NCI-H1436 treated with DMSO at 0.1 percent for 48 hours (cell line): ENCODE results near the gene HPN.
"Not testable (repeated sequence)": the region's sequence is repeated elsewhere in the genome, so short reads cannot be mapped to it uniquely, and the experiment has no call there.

Experiments
- DNase-seq: peaks from one replicate; lab custom pipeline; 2025; lab: John Stamatoyannopoulos, UW

Gene HPN

DNA sequence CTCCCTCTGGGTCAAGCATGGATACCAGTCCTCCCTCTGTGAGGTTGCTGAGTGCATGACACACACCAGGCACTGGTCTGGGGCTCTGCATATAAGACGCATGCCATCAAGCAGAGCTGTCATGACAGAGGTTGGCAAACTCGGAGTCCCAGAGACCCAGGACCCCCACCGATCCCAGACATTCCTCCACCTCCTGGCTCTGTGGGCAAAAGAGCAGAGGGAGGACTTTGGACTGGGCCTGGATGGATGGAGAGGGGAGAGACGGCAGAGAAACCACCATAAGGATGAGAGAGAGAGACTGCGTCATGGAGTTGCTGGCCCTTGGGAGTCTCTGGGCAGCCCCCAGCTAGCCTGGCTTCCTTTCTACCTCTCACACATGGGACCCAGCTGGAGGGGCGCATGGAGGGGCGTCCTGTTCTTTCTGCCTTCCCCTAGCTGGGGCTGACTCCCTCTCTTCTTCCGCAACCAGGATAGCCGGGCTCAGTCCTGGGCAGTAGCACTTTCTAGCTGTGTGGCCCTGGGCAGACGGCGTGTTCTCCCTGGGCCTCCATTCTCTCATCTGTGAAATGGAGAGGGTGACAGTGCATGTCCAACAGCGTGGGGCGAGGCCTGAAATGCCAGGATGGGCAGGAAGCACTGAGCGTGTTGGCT is 1.6 kb downstream of the HPN start:
- DNase-seq: no peak

DNA sequence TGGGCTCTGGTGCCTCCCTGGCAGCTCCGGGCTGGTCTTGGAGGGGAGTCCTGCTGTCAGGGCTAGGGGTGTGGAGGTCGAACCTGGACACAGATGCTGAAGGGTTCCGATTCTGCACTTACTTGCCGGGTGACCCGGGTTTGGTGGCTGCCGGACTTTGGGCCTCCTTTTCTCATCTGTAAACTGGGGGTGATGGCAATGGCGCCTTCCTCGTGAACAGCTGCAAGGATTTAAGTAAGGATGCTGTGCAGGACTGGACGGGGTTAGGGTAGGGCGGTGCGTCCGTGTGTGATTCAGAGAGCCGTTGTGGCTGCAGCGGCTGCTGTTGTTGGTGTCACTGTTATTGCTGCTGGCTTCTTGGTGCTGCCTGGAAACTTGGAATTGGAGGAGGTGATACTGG is 2.4 kb downstream of the HPN start:
- DNase-seq: no peak

DNA sequence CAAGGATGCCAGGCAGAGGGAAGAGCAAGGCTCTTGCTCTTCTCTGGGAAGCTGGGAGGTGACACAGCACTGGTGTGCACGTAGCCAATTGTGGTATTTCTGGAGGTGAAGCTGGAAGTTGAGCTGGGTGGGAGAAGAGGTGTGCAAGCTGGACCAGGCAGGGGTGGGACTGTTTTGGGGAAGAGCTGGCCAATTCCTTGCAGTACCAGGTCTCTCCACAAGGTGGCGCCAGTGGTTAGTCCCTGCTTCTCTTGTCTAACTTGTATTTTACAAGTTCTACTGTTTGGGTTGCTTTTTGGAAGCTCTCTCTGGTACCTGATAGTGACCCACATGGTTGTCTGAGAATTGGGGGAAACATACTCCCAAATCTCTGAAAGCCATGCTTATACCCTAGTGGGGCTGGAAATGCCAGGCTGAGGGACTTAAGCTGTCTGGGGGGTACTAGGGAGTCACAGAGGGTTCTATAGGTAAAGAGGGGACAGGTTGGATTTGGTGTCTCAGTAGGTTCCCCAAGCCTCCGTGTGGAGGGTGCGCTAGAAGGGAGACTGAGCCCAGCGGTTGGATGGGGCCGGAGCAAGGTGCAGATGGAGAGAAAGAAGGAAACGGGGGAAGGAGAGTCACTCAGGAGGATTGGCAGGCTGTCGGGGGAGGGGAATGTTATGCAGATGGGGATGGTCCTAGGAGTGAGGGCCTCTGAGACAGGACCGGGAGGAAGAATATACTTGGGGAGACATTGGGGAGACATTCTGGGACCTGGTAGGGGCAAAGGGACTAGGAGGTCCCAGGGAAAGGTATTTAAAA is 3.0 kb downstream of the HPN start:
- no peak for DNase-seq

DNA sequence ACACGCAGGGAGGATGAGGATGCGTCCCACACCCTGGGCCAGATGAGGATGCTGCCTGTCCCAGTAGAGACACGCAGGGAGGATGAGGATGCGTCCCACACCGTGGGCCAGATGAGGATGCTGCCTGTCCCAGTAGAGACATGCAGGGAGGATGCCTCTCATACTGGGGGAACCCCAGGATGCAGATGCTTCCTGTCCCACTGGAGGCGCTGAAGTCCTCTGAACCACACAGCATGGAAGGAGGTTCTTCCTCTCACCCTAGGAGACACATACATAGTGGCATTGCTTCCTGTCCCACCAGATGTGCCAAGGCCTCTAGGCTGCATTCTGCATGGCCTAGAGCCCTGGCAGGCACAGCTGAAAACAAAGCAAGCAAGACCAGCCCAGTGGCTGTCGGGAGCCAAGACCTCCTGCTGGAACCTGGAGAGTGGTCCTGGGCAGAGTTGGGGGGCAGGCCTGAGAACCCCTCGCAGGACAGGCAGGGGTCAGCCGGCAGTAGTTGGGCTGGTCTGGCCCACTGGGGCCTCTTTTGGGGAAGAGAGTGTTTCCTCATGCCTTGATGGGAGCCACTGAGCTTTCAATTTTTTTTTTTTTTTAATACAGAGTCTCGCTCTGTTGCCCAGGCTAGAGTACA is 4.3 kb downstream of the HPN start:
- DNase-seq: no peak

DNA sequence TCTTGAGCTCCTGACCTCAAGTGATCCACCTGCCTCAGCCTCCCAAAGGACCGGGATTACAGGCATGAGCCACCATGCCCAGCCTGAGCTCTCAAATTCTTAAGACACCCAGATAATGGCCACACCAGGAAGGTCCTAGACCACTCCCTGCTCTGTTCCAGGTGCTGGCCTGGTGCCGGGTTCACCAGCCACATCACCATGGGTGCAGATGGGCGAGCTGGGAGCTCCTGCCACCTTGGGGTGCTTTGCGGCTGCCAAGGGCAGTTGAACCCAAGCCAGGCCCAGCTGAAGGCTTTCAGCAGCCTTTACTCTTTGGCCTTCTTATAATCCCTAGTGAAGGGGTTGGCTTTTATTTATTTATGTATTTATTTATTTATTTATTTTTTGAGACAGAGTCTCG is 4.9 kb downstream of the HPN start:
- DNase-seq: no peak

DNA sequence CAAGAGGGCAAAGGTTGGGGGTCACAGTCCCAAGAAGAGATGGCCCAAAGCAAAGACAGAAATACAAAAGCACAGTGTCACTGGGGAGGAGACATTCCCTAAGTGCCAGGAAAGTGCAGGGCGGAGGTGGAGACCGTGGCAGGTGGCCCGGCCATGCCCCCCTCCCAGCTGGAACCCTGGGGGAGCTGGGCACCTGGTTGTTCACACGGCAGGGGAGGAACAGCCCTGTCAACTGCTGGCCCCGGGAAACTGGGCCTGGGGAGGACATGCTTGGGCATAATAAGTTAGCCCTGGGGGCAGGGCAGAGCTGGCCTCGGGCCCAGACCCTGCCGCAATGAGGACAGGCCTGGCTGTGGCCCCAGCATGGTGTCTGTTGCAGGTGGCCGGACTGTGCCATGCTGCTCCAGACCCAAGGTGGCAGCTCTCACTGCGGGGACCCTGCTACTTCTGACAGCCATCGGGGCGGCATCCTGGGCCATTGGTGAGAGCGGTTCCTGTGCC is 7.4 kb downstream of the HPN start:
- no peak for DNase-seq

DNA sequence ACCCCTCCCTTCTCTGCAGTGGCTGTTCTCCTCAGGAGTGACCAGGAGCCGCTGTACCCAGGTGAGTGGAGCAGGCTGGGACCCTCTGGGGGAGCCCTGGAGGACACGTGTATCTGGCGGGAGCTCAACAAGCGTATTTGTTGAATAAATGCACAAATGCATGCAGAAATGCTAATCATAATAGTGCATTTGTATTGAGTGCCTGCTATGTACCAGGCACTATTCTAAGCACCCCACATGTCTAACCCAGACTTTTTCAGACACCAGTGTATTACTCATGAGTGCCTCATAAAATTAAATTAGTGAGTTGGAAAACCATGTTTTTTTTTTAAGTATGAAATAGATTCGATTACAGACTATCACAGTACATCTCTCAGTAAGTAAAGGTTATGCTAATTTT is 7.9 kb downstream of the HPN start:
- DNase-seq: no peak

DNA sequence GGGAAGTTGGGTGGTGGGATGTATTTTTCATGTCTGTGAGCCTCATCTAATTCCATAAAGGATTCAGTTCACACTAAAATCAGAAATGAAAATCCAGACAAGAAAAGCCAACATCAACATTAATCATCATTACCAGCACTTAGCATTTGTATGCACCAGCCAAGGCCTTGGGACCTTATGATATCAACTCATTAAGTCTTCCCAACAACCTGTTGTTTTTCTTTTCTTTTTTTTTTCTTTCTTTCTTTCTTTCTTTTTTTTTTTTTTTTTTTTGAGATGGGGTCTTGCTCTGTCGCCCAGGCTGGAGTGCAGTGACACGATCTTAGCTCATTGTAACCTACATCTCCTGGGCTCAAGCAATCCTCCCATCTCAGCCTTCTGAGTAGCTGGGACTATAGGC is 9.1 kb downstream of the HPN start:
- DNase-seq: not testable (repeated sequence)

DNA sequence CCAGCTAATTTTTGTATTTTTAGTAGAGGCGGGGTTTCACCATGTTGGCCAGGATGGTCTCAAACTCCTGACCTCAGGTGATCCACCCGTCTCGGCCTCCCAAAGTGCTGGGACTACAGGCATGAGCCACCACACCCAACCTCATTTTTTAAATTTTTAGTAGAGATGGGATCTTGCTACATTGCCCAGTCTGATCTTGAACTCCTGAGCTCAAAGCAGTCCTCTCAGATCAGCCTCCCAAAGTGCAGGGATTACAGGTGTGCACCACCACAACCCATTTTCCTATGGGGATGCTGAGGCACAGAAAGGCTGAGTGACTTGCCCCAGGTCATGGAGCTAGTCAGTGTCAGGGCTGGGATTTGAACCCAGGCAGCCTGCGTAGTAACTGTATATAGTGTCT is 9.7 kb downstream of the HPN start:
- not testable (repeated sequence) for DNase-seq

DNA sequence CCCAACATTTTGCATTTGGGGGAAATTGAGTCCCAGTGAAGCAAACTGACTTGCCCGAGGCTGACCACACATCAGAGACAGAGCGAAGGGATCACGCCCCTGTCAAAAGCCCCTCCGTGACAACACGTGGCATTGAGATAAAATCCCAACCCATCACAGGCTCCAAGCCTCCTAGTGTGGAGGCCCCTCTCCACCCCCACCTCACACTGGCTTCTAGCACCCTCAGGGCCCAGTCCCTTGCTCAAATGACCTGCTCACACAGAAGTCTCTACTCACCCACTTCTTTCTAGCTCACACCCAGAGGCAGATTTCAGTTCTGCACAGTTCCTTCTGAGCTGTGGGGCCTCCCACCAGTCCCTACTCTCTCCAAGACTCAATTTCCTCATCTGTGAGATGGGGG is 10.3 kb downstream of the HPN start:
- no peak for DNase-seq

DNA sequence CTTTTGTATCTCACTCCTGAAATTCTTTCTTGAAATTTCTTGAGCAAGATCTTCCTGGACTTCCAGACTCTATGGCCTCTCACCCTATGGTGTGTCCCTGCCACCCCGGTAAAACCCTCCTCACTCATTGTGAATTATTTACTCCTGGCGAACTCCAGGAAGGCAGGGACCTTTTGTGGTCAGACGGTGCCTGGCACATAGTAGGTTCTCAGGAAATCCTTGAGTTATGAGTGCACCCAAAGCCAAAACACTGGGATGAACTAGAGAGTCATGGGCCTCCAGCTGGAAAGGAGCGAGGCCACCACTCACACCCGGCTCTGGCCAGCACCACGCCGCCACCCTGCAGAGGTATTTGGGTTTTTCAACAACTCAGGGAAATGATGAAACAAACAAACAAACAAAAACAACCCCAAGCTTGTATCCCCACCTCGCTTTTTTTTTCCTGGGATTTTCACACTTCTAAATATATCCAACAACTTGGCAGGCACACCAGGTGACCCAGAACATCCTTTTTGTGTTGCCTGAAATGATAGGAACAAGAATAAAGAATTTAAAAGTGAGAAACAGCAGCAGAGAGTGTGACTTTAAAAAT is 11.2 kb downstream of the HPN start:
- no peak for DNase-seq

DNA sequence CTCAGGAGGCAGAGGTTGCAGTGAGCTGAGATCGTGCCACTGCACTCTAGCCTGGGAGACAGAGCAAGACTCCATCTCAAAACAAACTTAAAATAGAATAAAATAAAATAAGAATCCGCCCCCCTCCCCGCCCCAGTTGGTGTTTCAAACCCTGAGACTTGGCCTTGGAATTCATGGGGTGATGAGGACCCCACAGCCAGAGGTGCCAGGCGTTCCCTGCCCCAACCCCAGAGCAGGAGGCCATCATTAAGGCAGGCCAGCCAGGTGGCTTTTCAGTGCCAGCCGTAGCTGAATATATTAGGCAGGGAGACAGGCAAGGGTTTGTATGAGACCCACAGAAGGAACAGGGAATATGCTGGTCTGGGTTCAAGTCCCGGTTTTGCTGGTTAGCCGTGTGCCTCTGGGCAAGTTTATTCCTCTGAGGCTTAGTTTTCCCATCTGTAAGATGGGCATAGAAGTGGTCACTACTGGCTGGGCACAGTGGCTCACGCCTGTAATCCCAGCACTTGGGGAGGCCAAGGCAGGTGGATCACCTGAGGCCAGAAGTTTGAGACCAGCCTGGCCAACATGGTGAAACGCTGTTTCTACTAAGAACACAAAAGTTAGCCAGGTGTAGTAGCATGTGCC is 12.3 kb downstream of the HPN start:
- DNase-seq: no peak

DNA sequence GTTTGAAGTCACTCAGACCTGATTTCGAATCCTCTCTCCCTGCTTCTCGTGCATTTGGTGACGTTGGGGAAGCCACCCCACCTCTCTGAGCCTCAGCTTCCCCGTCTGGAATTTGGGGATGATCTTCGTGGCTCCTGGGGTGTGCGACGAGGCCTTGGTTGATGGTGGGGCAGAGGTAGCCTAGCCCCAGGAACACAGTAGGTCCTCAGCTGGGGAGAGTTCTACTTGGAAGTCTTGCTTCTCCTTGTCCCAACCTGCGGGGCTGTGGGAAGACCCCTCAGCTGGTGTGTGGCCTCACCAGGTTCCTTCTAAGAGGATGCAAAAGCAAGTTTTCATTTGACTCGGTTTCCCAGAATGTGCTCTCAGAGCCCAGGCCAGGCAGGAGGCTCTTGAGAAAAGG is 13.1 kb downstream of the HPN start:
- DNase-seq: no peak

DNA sequence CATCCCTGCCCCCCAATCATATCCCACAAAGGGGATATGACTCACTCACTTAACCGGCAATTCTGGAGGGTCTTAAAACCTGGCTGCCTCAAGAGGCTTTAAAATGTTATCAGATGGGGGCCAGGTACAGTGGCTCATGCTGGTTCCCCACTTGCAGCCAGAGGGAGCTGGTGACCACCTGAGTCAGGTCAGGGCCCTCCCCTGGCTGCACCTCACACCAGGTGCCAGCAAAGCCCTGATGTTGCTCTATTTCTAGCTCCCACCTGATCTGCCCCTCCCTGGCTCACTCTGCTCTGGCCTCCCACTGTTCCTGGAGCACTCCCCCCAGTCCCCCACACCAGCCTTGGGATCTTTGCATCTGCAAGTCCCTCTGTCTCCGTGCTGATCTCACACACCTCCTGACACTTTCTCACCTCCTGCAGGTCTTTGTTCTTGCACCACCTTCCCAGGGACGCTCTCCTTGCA is 14.2 kb downstream of the HPN start:
- no peak for DNase-seq

DNA sequence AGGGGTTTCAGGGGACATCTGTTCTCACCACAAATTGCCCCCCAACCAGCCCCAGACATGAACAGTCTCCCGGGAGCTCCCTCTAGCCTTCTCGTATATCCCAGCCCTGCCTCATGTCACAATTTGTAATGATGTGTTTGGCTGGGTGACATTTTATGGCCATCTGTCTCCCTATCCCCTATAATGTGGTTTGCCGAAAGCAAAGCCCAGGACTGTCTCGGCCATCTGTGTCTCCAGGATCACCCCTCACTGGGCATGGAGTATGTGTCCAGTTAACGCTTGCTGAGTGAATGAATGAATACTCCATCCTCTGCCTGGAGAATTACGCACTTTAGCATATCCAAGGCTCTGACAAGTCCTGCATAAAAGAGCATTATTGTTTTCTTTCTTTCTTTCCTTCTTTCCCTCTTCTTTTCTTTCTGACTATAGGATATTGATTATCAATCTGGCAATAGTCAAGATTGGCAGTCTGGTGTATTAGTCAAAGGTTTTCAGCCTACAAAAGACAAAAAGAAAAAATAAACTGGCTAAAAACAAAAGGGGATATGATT is 15.1 kb downstream of the HPN start:
- DNase-seq: no peak

DNA sequence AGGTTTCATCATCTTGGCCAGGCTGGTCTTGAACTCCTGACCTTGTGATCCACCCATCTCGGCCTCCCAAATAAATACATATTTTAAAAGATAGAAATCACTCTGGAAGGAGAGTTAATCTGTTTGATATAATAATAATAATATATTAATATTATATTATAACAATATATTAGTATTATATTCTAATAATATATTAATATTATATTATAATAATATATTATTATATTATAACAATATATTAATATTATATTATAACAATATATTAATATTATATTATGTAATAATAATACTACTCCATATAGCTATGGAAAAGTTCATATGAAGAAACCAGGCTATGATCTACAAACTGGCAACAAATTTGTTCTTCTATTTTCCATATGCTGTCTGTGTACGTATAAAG is 16.8 kb downstream of the HPN start:
- no peak for DNase-seq

DNA sequence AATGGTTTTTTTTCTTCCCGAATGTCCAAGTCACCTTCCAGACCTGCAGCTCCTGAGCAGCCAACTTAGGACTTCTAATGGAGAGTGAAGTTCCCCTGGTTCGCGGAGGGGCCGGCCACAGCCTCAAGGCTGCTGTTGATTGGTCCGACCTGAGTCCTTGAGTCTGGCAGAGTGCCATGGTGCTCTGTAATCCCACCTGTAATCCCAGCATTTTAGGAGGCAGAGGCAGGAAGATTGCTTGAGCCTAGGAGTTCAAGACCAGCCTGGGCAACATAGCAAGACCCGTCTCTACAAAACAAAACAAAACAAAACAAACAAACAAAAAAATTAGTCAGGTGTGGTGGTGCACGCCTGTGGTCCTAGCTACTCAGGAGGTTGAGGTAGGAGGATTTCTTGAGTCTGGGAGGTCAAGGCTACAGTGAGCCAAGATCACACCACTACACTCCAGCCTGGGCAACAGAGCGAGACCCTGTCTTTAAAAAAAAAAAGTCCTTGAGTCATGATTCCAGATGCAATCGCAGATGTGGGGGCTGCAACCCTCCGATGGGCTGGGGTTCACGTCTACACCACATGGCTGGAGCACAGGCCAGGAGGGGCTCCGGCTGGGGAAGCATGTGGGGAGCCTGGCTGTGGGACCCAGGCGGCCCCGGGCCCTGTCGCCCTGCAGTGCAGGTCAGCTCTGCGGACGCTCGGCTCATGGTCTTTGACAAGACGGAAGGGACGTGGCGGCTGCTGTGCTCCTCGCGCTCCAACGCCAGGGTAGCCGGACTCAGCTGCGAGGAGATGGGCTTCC is 17.7 kb downstream of the HPN start:
- DNase-seq: no peak

DNA sequence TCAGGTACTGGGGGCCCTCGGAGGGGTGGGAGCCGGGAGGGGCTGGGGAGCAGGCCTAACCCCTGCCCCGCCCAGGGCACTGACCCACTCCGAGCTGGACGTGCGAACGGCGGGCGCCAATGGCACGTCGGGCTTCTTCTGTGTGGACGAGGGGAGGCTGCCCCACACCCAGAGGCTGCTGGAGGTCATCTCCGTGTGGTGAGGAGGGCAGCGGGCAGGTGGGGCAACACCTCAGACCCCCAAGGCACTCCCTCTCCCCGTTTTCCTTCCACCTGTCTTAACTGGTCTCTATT is 18.2 kb downstream of the HPN start:
- no peak for DNase-seq

DNA sequence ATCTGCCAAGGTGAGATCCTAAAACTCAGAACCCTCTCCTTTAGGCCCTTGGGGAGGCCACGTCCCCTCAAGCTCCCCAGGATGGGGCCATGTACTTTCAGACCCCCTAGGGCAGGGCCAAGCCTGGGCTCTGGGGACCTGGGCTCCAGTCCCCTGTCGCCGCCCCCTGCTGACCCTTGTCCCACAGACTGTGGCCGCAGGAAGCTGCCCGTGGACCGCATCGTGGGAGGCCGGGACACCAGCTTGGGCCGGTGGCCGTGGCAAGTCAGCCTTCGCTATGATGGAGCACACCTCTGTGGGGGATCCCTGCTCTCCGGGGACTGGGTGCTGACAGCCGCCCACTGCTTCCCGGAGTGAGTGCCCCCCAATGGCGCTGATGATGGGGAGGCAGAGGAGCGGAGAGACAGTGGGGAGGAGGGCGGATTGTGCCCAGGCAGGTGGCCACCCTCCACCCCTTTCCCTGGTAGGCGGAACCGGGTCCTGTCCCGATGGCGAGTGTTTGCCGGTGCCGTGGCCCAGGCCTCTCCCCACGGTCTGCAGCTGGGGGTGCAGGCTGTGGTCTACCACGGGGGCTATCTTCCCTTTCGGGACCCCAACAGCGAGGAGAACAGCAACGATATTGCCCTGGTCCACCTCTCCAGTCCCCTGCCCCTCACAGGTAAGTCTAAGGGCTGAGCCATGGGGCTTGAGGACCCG is 18.8 kb downstream of the HPN start:
- DNase-seq: no peak

DNA sequence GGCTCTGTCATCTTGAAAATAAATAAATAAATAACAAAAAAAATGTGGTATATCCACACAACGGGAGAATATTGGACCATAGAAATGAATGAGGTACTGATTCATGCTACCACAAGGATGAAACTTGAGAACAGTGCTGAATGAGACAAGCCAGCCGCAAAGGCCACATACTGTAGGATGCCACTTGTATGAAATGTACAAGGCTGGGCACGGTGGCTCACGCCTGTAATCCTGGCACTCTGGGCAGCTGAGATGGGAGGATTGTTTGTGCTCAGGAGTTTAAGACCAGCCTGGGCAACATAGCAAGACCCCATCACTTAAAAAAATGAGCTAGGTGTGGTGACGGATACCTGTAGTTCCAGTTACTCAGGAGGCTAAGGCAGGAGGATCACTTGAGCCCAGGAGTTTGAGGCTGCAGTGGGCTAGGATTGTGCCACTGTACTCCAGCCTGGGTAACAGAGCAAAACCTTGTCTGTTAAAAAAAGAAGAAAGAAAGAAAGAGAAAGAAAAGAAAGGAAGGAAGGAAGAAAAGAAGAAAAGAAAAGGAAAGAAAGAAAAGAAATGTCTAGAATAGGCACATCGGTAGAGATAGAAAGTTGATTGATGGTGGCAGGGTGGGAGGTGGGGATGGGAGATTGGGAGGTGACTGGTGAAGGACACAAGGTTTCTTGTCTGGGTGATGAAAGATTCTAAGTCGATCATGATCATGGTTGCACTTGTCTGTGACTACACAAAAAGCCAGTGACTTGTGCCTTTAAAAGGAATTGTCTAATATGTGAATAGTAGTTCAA is 20.3 kb downstream of the HPN start:
- no peak for DNase-seq
